AG04450 (cell line): ENCODE measurements around the gene DYNLT2B. TPM values are rescaled to one million over a fixed set of nuclear protein-coding genes. Genes with fewer than 3 reads are reported as not detected.
A peak's percentile ranks its signal among the peaks of the same experiment; 100 is the strongest.

ENCODE experiments used
- CTCF ChIA-PET: fragments of 300-600, 350-600 bp; formaldehyde crosslinking; extraction: SDS; loops from one replicate; lab custom pipeline; 2022; ENCODE audit warnings: antibody characterized with exemption, inconsistent platforms; lab: Charles Lee
- POLR2A ChIA-PET: fragments of 350-600 bp; formaldehyde crosslinking; extraction: SDS; loops from one replicate; lab custom pipeline; 2021; ENCODE audit warnings: antibody characterized with exemption, inconsistent platforms; lab: Yijun Ruan, JAX
- DNase-seq: peaks from one replicate; pipeline ENCODE4 v3.0.0-alpha.2; 2011; ENCODE audit warnings: low read depth, low spot score
- H3K27ac ChIP-seq: one replicate; pipeline ENCODE4 v1.5.1; 2012; ENCODE audit warnings: low read depth, low read length, control low read depth
- H3K27me3 ChIP-seq: one replicate; pipeline ENCODE4 v1.6.0; 2012; ENCODE audit warnings: low read length; ENCODE audit not compliant: control insufficient read depth, insufficient read depth
- H3K4me3 ChIP-seq: 2 replicates; pipeline ENCODE4 v1.5.1; 2011; ENCODE audit warnings: mild to moderate bottlenecking, low read depth, low read length, control low read depth
- H3K9me3 ChIP-seq: 2 replicates; pipeline ENCODE4 v1.5.1; 2012; ENCODE audit warnings: low read length; ENCODE audit not compliant: control insufficient read depth, insufficient read depth
- CTCF ChIP-seq: IDR thresholded peaks from 2 replicates; pipeline ENCODE4 v1.5.1; 2011; ENCODE audit warnings: low read depth, low read length, control low read depth, inconsistent platforms
- polyA plus RNA-seq: library from polyadenylated mRNA; depleted of rRNA; stranded (reverse); fragments of >200 nt; gene quantifications from 2 replicates; pipeline ENCODE4 v1.2.3, GENCODE V29; 2011

The DYNLT2B gene
- polyA plus RNA-seq, 1 experiment: 9.8 TPM

GRCh38 chr3:196298521-196298920 is 19.5 kb downstream of the DYNLT2B start:
- ChIA-PET POLR2A (no interaction called here), CTCF (interaction anchor here (1.1 kb wide), 1 partner anchor 25 kb away, joined by 4 read pairs; no protein-coding TSS in a partner anchor)
- Histone ChIP-seq H3K4me3 (no peak overlapping the region), H3K27ac (no peak overlapping the region), H3K27me3 (no peaks in the 10 kb centered on the region), H3K9me3 (no peaks in the 10 kb centered on the region)
- no peak for DNase-seq
- TF ChIP-seq CTCF: no peak

- H3K9me3 ChIP-seq: no peaks in the 10 kb centered on the region; the same call in 1 of the 2 replicates
- no peak for TF ChIP-seq CTCF
- no peaks in the 10 kb centered on the region for H3K27me3 ChIP-seq
- no peak for DNase-seq
- ChIA-PET POLR2A (no interaction called here), CTCF (no interaction called here)
- H3K4me3 ChIP-seq: no peak overlapping the region
- H3K27ac ChIP-seq: no peak overlapping the region
Measured at GRCh38 chr3:196292286-196292923, 25.6 kb downstream of the DYNLT2B start.

- ChIA-PET CTCF (no interaction called here), POLR2A (interaction anchor here (0.6 to 1.5 kb wide), 3 partner anchors 19 to 177 kb away, joined by 3 to 7 read pairs (median 7); no protein-coding TSS in a partner anchor)
- TF ChIP-seq CTCF: no peak
- Histone ChIP-seq H3K4me3 (peak overlapping the region; percentile 100), H3K27ac (peak overlapping the region; percentile 83), H3K27me3 (no peaks in the 10 kb centered on the region), H3K9me3 (no peaks in the 10 kb centered on the region; the same call in 1 of the 2 replicates)
- no peak for DNase-seq
Measured at GRCh38 chr3:196288141-196288460, 29.9 kb downstream of the DYNLT2B start.

- CTCF ChIA-PET: no interaction called here
- no peak for TF ChIP-seq CTCF
- Histone ChIP-seq H3K27me3 (no peaks in the 10 kb centered on the region), H3K9me3 (no peaks in the 10 kb centered on the region; the same call in 1 of the 2 replicates), H3K27ac (peak within 1 kb of the TSS; percentile 83), H3K4me3 (peak within 1 kb of the TSS; percentile 100)
- POLR2A ChIA-PET: interaction anchor here (0.6 to 1.5 kb wide), 3 partner anchors 19 to 178 kb away, joined by 3 to 7 read pairs (median 7); no protein-coding TSS in a partner anchor
- peak; percentile 79 for DNase-seq
Measured at GRCh38 chr3:196287440-196288140, 30.4 kb downstream of the DYNLT2B start, which contains the start of gene PCYT1A. Gene PCYT1A, minus strand, starts transcription at chr3:196287726. Its CDS starts 17,195 bp downstream, at chr3:196270531.

GRCh38 chr3:196287090-196287439 is 31.0 kb downstream of the DYNLT2B start:
- POLR2A ChIA-PET: interaction anchor here (1.0 to 1.5 kb wide), 2 partner anchors 18 to 32 kb away, joined by 3 to 7 read pairs; no protein-coding TSS in a partner anchor
- peak overlapping the region; percentile 100 for H3K4me3 ChIP-seq
- peak overlapping the region; percentile 83 for H3K27ac ChIP-seq
- H3K27me3 ChIP-seq: no peaks in the 10 kb centered on the region
- no peak for TF ChIP-seq CTCF
- DNase-seq: no peak
- no peaks in the 10 kb centered on the region; the same call in 1 of the 2 replicates for H3K9me3 ChIP-seq
- CTCF ChIA-PET: no interaction called here
